GM15510 (cell line): ENCODE measurements around the gene CCDC71L.

Experiments
- POLR2A ChIP-seq: IDR thresholded peaks from 3 replicates; pipeline ENCODE4 v1.6.1; 2011; ENCODE audit warnings: borderline replicate concordance; ENCODE audit not compliant: insufficient read length; ENCODE audit errors: extremely low read depth

The CCDC71L gene

GRCh38 chr7:106618480-106618879, 42.5 kb downstream of the CCDC71L start:
- no peak for TF ChIP-seq POLR2A

DNA sequence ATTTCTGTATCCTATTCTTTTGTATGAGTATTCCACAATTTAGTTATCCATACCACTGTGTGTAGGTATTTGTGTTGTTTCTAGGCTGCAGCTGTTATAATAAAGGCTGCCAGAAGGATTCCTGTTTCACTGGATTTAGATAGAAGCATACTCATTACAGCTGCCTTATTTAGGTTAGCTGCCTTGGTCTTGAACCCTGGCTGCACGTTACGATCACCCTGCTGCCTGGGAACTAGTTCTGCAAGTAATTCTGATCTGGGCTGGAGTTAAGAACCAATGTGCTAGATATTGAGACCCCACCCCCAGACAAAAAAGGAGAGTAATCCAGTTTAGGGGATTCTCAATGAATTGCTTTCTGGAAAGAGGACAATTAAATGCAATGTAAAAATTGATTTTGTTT, 43.1 kb downstream of the CCDC71L start:
- no peak for TF ChIP-seq POLR2A

DNA sequence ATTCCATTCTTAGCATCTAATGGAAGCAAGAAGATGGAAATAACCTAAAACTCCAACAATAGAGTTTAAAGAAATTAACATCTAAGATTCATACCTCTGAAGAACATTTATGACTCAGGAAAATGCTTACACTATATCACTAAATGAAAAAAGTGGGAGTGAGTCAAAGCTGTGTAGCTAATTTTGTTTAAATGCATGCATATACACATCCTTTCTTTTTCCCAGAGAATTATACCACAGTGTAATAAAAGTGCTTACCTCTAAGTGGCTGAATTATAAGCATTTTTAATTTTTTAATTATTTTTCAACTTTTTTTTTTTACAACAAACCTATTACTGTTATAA, 44.3 kb downstream of the CCDC71L start:
- TF ChIP-seq POLR2A: no peak

DNA sequence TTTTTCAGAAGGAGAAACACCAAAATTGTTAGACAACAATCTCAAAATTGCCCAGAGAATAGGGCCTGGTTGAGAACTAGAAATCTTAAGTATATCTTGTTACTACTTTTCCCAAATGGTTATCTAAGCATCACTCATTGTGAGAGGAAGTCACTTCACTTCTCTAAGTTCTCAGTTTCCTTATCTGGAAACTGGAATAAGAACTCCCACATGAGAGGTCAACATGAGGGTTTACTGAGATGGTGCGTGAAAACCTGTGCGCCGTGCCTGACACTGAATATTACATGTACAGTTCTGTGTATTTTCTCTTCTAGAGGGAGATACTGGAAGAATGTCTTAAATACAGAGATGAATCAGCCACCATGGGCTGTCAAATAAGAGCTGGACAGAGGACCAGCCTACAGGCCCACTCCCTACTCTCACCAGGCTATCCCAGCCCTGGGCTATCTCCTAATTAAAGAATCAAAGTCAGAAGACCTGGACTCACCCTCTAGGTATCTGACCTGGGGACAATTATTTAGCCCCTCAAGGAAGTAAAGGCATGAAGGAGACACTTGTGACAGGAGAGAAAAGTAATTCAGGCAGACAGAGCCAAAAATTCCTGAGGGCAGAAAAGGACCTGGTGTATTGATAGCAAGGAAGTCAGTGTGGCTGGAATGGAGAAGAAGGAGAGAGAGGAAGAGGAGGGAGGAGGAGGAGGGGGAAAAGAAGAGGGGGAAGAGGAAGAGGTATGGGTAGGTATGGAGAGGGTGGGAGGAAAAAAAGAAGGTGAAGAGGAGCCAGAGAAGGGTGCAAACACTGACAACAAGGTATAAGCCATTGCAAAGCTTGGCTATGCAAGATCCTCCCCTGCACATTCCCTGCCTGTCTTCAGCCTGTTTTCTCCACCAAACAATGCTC, 44.9 kb downstream of the CCDC71L start:
- TF ChIP-seq POLR2A: no peak

DNA sequence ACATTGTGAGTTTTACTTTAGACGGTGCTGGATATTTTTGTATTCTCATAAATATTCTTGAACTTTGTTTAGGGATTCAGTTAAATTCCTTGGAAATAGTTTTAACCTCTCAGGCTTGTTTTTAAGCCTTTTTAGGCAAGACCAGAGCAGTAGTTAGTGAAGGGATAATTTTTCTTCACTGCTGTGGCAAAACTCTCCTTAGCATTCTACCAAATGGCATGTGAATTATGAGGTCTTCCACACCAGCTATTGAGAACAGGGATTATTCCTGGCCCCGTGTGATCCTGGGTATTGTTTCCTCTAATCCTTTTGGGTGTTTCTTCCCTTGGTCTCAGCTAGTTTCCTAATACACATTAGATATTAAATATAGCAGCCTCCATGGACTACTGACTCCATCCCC, 46.2 kb downstream of the CCDC71L start:
- no peak for TF ChIP-seq POLR2A

DNA sequence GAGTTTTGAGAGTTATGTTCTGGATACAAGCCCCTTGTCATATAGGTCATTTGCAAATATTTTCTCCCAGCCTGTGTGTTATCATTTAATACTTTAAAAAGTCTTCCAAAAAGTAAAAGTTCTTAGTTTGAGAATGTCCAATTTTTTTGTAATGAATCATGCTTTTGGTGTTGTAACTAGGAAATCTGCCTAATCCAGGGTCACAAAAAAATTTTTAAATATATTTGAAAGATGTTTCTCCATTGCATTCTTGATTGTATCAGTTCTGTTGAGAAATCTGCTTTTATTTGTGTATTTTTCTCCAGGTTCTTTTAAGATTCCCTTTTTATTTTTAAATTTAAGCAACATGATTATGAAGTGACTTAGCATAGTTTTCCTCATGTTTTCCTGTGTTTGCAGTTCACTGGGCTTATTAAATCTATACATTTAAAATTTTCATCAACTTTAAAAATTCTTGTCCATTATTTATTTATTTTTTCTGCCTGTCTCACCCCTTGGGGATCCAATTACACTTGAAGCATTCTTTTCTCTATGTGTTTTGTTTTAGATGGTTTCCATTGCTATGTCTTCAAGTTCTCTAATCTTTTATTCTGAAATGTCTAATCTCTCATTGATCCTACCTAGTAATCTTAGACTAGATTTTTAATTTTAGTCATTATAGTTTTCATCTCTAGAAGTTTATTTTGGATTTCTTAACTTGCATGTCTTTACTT, 47.0 kb downstream of the CCDC71L start:
- TF ChIP-seq POLR2A: no peak

GRCh38 chr7:106613279-106613678, 47.7 kb downstream of the CCDC71L start:
- TF ChIP-seq POLR2A: no peak

DNA sequence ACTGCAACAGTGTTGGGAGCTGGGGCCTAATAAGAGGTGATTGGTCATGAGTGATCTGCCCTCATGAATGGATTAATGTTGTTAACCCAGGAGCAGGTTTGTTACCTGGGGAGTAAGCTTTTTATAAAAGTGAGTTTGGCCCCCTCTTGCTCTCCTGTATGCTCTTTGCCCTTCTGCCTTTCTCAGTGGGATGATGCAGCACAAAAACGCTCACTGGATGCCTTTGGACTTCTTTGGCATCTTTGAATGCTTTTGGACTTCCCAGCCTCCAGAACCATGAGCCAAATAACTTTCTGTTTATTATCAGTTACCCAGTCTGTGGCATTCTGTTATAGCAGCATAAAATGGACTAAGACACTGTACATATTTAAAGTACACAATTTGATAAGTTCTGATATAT, 48.5 kb downstream of the CCDC71L start:
- no peak for TF ChIP-seq POLR2A

- TF ChIP-seq POLR2A: no peak
Measured at GRCh38 chr7:106611911-106612310, 49.0 kb downstream of the CCDC71L start.

DNA sequence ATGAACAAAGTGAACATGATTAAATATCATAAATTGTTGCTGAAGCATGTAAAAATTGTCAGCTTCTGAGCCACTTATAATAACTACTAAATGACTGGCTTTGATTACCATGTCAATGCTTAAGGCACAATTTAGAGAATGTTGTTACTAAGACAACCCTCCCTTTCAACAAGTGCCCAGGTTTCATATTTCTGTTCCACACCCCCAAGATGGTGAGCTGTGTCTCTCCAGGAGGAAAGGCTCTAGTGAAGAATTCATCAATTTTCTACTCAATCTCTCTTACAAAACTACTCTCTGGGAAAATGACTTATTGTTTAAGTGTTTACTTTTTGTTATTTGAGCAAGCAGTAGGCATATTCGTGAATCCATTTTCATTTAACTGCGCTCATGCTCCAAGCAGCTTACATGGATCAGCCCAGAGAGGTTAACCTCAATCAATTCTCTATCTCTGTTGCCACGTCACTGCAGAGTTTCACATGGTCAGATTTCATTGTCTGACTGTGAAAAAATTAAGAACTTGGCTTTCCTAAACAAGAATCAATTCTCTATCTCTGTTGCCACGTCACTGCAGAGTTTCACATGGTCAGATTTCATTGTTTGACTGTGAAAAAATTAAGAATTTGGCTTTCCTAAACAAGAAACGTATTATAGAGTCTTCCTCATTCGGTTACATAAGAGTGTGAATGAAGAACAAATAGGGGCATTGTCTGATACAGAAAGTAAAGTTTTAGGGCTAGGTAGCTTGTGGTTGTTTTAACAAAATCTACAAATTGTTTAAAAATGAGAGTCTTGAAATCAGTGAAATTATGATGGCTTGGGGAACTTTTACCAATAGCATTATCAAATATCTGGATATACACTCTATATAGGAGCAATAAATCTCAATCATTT, 49.7 kb downstream of the CCDC71L start:
- TF ChIP-seq POLR2A: no peak

- TF ChIP-seq POLR2A: no peak
Measured at GRCh38 chr7:106609416-106609815, 51.5 kb downstream of the CCDC71L start.

DNA sequence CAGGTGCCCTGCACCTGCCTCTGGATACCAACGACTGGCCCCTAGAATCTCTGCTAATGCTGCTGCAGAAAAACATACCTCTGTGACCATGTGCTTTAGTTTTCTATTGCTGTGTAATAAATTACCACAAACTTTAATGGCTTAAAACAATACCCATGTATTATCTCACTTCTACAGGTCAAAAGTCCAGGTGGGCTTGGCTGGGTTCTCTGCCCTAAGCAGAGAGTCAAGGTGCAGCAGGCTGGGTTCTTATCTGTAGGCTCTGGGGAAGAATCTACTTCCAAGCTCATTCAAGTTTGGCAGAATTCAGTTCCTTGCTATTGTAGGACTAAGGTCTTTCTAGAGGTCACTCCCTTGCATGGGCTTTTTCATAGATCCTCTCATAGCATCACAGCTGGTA, 52.3 kb downstream of the CCDC71L start:
- no peak for TF ChIP-seq POLR2A
